Measurements from ENCODE around the gene LZTR1.
A peak's percentile ranks its signal among the peaks of the same experiment; 100 is the strongest.

Gene LZTR1

DNA sequence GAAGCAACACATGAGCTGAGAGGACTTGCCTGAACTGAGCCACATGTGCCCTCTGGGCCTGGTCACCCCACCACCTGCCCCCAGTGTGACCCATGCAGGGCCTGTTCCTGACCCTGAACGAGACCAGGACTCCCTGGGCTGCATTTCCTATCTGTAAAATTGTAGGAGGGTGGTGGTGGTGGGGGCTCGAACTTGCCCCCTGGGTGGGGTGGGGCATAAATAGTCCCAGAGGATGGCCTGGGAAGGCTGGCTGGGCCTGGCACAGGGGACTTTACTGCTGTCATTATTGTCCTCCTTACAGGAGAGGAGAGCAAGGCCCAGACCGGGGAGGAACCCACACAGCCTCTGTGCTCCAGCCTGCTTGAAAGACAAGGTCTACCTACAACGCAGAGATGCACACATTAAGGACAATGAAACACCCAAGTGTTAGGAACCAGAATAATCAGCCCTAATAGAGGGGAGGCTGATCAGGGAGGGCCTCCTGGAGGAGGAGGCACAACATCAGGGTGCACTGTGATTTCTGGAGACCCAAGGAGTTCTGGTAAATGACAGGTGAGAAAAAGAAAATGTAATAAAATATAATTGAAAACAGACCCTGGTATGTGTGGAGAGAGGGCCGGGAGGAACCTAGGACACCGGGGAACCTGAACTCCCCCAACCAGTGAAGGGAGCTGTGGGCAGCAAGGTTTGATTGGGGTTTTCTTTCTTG, 17.9 kb upstream of the LZTR1 start:
- H3K4me3 ChIP-seq (ENCODE audit: low read depth, low read length) = peak overlapping the region; percentile 33
- TF ChIP-seq, protein P1, sequence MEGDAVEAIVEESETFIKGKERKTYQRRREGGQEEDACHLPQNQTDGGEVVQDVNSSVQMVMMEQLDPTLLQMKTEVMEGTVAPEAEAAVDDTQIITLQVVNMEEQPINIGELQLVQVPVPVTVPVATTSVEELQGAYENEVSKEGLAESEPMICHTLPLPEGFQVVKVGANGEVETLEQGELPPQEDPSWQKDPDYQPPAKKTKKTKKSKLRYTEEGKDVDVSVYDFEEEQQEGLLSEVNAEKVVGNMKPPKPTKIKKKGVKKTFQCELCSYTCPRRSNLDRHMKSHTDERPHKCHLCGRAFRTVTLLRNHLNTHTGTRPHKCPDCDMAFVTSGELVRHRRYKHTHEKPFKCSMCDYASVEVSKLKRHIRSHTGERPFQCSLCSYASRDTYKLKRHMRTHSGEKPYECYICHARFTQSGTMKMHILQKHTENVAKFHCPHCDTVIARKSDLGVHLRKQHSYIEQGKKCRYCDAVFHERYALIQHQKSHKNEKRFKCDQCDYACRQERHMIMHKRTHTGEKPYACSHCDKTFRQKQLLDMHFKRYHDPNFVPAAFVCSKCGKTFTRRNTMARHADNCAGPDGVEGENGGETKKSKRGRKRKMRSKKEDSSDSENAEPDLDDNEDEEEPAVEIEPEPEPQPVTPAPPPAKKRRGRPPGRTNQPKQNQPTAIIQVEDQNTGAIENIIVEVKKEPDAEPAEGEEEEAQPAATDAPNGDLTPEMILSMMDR (IDR thresholded peaks at IDR 0.05; ENCODE audit: low read depth, low read length, missing control alignments) = no peak
- in situ Hi-C loops (cut with HindIII; ENCODE audit: low sequenced_read_pairs) = no loop called here
- DNase-seq (ENCODE audit: low read depth) = no peak

- no peak for DNase-seq (ENCODE audit: low read depth)
- TF ChIP-seq, protein P1 (IDR thresholded peaks at IDR 0.05; ENCODE audit: low read depth, low read length, missing control alignments) = no peak
- peak overlapping the region; percentile 33 for H3K4me3 ChIP-seq (ENCODE audit: low read depth, low read length)
- in situ Hi-C loops (cut with HindIII; ENCODE audit: low sequenced_read_pairs) = no loop called here
Observed at GRCh38 chr22:20964799-20965103, 17.3 kb upstream of the LZTR1 start.

DNA sequence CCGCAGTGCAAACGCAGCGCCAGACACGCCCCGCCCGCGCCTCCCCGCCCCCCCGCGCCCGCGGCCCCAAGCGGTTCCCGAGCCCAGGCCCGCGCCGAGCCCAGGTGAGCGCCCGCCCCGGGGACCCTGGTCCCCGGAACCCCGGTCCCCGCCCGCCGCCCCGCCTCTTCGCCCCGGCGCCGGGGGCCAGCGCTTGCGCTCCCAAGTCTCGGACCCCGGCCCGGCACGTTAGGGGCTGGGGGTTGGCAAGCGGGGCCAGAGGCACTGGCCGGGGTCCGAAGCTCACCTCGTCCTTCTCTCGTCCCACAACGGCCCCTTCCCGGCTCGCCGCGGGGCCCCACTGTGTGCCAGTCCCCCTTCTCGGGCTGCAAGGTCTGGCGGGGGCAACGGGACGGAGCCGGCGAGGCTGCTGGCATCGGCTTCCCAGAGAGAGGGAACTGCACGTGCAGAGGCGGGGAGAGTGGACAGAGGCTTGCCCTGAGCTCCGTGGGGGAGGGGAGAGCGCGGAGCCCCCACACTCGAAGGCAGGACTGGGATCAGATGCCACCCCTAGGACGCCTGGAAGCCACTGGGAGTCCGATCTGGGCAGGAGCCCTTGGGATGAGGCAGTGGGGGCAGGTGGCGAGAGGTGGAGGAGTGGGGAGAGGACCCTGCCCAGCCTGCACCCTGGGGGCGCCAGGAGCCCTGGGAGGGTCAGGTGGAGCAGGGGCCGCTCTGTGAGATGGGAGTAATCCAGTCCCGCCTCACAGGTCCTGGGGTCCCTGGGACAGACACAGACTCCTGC, 16.8 kb upstream of the LZTR1 start:
- no peak for DNase-seq (ENCODE audit: low read depth)
- H3K4me3 ChIP-seq (ENCODE audit: low read depth, low read length) = peak overlapping the region; percentile 27
- TF ChIP-seq, protein P1 (IDR thresholded peaks at IDR 0.05; ENCODE audit: low read depth, low read length, missing control alignments) = no peak
- in situ Hi-C loops (cut with HindIII; ENCODE audit: low sequenced_read_pairs) = no loop called here

- no peak for DNase-seq (ENCODE audit: low read depth)
- TF ChIP-seq, protein P1 (IDR thresholded peaks at IDR 0.05; ENCODE audit: low read depth, low read length, missing control alignments) = no peak
- in situ Hi-C loops (cut with HindIII; ENCODE audit: low sequenced_read_pairs) = no loop called here
- no peak overlapping the region for H3K4me3 ChIP-seq (ENCODE audit: low read depth, low read length)
Observed at GRCh38 chr22:20965888-20966855, 15.9 kb upstream of the LZTR1 start.

DNA sequence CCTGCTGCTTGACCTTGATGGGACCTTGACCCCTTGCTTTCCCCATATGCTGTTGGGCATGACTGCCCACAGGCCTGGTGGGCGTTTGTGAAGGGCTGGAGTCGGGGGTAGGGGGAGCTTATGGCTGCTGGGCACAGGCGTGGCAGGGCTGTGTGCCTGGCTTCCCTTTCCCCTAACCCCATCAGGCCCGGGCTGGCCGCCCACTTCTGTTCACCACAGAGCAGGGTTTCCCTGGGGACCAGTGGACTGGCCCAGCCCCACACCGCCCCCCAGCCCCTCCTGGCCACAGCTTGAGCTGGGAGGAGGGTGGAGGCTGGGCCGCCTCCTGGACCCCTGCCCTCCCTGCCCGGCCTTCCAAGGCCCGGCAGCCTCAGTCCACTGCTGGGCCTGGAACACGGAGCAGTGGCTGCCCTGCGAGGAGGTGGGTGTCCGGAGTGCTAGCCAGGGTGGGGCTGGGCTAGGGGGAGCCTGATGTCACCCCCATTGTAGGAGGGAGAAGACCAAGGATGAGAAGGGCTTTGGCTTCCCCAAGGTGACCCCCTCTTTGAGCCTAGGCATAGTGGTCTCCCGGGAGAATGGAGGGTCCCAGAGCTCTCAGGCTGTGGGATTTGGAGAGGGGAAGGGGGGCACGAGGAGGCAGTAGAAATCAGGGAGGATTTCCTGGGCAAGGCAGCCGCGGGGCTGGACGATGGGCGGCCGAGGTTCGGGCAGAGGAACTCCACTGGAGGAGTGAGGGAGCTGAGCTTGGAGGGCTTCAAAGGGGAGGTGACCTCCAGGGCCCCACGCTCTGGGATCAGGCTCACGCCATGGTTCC, 15.0 kb upstream of the LZTR1 start, which contains the start of gene AIFM3:
TSS of gene AIFM3 (plus strand) at position 373 of the 814 bp plus-strand sequence. CDS start 690 bp downstream, outside the sequence.
- H3K4me3 ChIP-seq (ENCODE audit: low read depth, low read length) = no peak within 1 kb of the TSS
- TF ChIP-seq, protein P1 (IDR thresholded peaks at IDR 0.05; ENCODE audit: low read depth, low read length, missing control alignments) = no peak
- in situ Hi-C loops (cut with HindIII; ENCODE audit: low sequenced_read_pairs) = no loop called here
- no peak for DNase-seq (ENCODE audit: low read depth)
